ENCODE results near the gene NAV2. TPM values are rescaled to one million over a fixed set of nuclear protein-coding genes. Genes with fewer than 3 reads are reported as not detected.
A peak's percentile ranks its signal among the peaks of the same experiment; 100 is the strongest.

Gene NAV2
- total RNA-seq, 1 donor from 2014 or later, result 9.6 TPM

- peaks cover 5% of the 10 kb centered on the region for H3K27me3 ChIP-seq
- H4K20me1 ChIP-seq (ENCODE audit: low read depth), result no peaks in the 10 kb centered on the region
- no peaks in the 10 kb centered on the region for H3K36me3 Mint-ChIP-seq
- H3K4me3 ChIP-seq, result no peak overlapping the region
- no peak overlapping the region for H3K27ac ChIP-seq
- no peak overlapping the region for H3K4me2 ChIP-seq
- no peak for DNase-seq (ENCODE audit: low spot score)
- H3K9me3 Mint-ChIP-seq, result peaks cover 3% of the 10 kb centered on the region
- H3K36me3 ChIP-seq, result no peaks in the 10 kb centered on the region
- H3K27ac Mint-ChIP-seq, result no peak overlapping the region
- H3K9me3 ChIP-seq (ENCODE audit: low read depth), result no peaks in the 10 kb centered on the region
- no peaks in the 10 kb centered on the region for H3K79me2 ChIP-seq (ENCODE audit: low read depth)
- peaks cover 13% of the 10 kb centered on the region for H3K27me3 Mint-ChIP-seq (ENCODE audit: insufficient read depth, low read depth)
- H3K4me3 Mint-ChIP-seq, result peak overlapping the region; percentile 42
- TF ChIP-seq CTCF (IDR thresholded peaks at IDR 0.05), result no peak
- no peak overlapping the region for H3K9ac ChIP-seq
- peaks cover 8% of the 10 kb centered on the region for H3F3A ChIP-seq (ENCODE audit: low read depth)
- H3K4me1 Mint-ChIP-seq, result peaks cover 59% of the 10 kb centered on the region
- H3K4me1 ChIP-seq, result peaks cover 11% of the 10 kb centered on the region
- no peak overlapping the region for H2AFZ ChIP-seq (replicated peaks)
Observed at GRCh38 chr11:19696904-19697303, 15.7 kb upstream of the NAV2 start.

- DNase-seq (ENCODE audit: low spot score), result peak; percentile 38
- Histone ChIP-seq H3K4me1 (peaks cover 11% of the 10 kb centered on the region), H3K4me2 (peak overlapping the region; percentile 35), H3K27me3 (peaks cover 5% of the 10 kb centered on the region), H3K27ac (no peak overlapping the region), H4K20me1 (ENCODE audit: low read depth) (no peaks in the 10 kb centered on the region), H3K9ac (no peak overlapping the region), H2AFZ (replicated peaks) (no peak overlapping the region), H3F3A (ENCODE audit: low read depth) (peaks cover 8% of the 10 kb centered on the region), H3K36me3 (no peaks in the 10 kb centered on the region), H3K4me3 (no peak overlapping the region), H3K9me3 (ENCODE audit: low read depth) (no peaks in the 10 kb centered on the region), H3K79me2 (ENCODE audit: low read depth) (no peaks in the 10 kb centered on the region)
- Mint-ChIP-seq H3K9me3 (peaks cover 3% of the 10 kb centered on the region), H3K27me3 (ENCODE audit: insufficient read depth, low read depth) (peaks cover 13% of the 10 kb centered on the region), H3K27ac (peak overlapping the region; percentile 35), H3K4me1 (peaks cover 64% of the 10 kb centered on the region), H3K4me3 (no peak overlapping the region), H3K36me3 (no peaks in the 10 kb centered on the region)
- TF ChIP-seq EZH2phosphoT487 (IDR thresholded peaks at IDR 0.05), result no peak
- TF ChIP-seq CTCF (IDR thresholded peaks at IDR 0.05), result no peak
- TF ChIP-seq EZH2 (IDR thresholded peaks at IDR 0.05), result no peak
Observed at GRCh38 chr11:19697721-19698121, 14.9 kb upstream of the NAV2 start.

- no peak overlapping the region for H3K4me3 Mint-ChIP-seq
- no peak for DNase-seq (ENCODE audit: low spot score)
- H3K9ac ChIP-seq, result no peak overlapping the region
- H3K27me3 ChIP-seq, result peaks cover 5% of the 10 kb centered on the region
- TF ChIP-seq EZH2 (IDR thresholded peaks at IDR 0.05) (no peak), EZH2phosphoT487 (IDR thresholded peaks at IDR 0.05) (no peak), CTCF (IDR thresholded peaks at IDR 0.05) (no peak)
- peaks cover 72% of the 10 kb centered on the region for H3K4me1 Mint-ChIP-seq
- peaks cover 8% of the 10 kb centered on the region for H3F3A ChIP-seq (ENCODE audit: low read depth)
- peak overlapping the region; percentile 48 for H3K27ac Mint-ChIP-seq
- no peaks in the 10 kb centered on the region for H3K36me3 ChIP-seq
- H4K20me1 ChIP-seq (ENCODE audit: low read depth), result no peaks in the 10 kb centered on the region
- H3K4me1 ChIP-seq, result peaks cover 11% of the 10 kb centered on the region
- H3K27ac ChIP-seq, result no peak overlapping the region
- no peak overlapping the region for H3K4me2 ChIP-seq
- no peaks in the 10 kb centered on the region for H3K79me2 ChIP-seq (ENCODE audit: low read depth)
- H3K4me3 ChIP-seq, result no peak overlapping the region
- no peak overlapping the region for H2AFZ ChIP-seq (replicated peaks)
- peaks cover 3% of the 10 kb centered on the region for H3K9me3 Mint-ChIP-seq
- peaks cover 11% of the 10 kb centered on the region for H3K27me3 Mint-ChIP-seq (ENCODE audit: insufficient read depth, low read depth)
- H3K36me3 Mint-ChIP-seq, result no peaks in the 10 kb centered on the region
- H3K9me3 ChIP-seq (ENCODE audit: low read depth), result no peaks in the 10 kb centered on the region
Observed at GRCh38 chr11:19698493-19699292, 13.9 kb upstream of the NAV2 start.

Data from neural progenitor cell (in vitro differentiated cells).